GM12875 (cell line): ENCODE measurements around the gene RAB4B.

ENCODE experiments used
- H3K4me3 ChIP-seq: one replicate; pipeline ENCODE4 v1.5.1; 2011; ENCODE audit warnings: low read depth, low read length, control low read depth
- CTCF ChIP-seq: IDR thresholded peaks from 2 replicates; pipeline ENCODE4 v1.5.1; 2011; ENCODE audit warnings: low read depth, mild to moderate bottlenecking, control low read depth, inconsistent platforms, low read length, moderate library complexity, borderline replicate concordance; ENCODE audit not compliant: insufficient read depth

RAB4B gene

GRCh38 chr19:40798683-40799557, 20.9 kb downstream of the RAB4B start, which contains the start of gene EGLN2:
Gene EGLN2, plus strand, starts transcription at chr19:40799191. Its CDS starts 1,382 bp downstream, at chr19:40800573.
- TF ChIP-seq CTCF = no peak

GRCh38 chr19:40799558-40800338, 21.7 kb downstream of the RAB4B start:
- TF ChIP-seq CTCF = no peak
- H3K4me3 ChIP-seq = peak overlapping the region; percentile 98

More at GRCh38 chr19:40798683-40799557, 20.9 kb downstream of the RAB4B start, which contains the start of gene EGLN2:
- H3K4me3 ChIP-seq = peak within 1 kb of the TSS; percentile 98

- no peak for TF ChIP-seq CTCF
- H3K4me3 ChIP-seq = peak overlapping the region; percentile 98
These were observed 22.4 kb downstream of the RAB4B start for GRCh38 chr19:40800339-40800996.

GRCh38 chr19:40800997-40801377, 22.9 kb downstream of the RAB4B start:
- TF ChIP-seq CTCF = no peak
- no peak overlapping the region for H3K4me3 ChIP-seq

- H3K4me3 ChIP-seq = peak overlapping the region; percentile 41
- no peak for TF ChIP-seq CTCF
These were observed 23.6 kb downstream of the RAB4B start for GRCh38 chr19:40801426-40802299.

- no peak for TF ChIP-seq CTCF
- H3K4me3 ChIP-seq = peak overlapping the region; percentile 41
These were observed 24.5 kb downstream of the RAB4B start for GRCh38 chr19:40802300-40803169.
